Mesenchymal stem cell (in vitro differentiated cells and primary cell): Measurements from ENCODE around the gene AFDN.

ENCODE experiments used
- DNase-seq: peaks from one replicate; pipeline ENCODE4 v3.0.0-alpha.2; 2013
- H2AFZ ChIP-seq: one replicate; pipeline ENCODE4 v1.6.1; 2013; ENCODE audit warnings: low read depth, mild to moderate bottlenecking, control low read depth, inconsistent platforms, low read length, moderate library complexity
- H2AK5ac ChIP-seq: 2 replicates; pipeline ENCODE4 v1.6.1; 2013; ENCODE audit warnings: low read length, moderate library complexity, mild to moderate bottlenecking, inconsistent platforms; ENCODE audit not compliant: severe bottlenecking
- H2BK120ac ChIP-seq: one replicate; pipeline ENCODE4 v1.6.1; 2013; ENCODE audit warnings: low read depth, mild to moderate bottlenecking, inconsistent platforms, low read length, moderate library complexity
- H2BK12ac ChIP-seq, 2 experiments: one replicate each; pipeline ENCODE4 v1.6.1; 2013; ENCODE audit warnings: inconsistent platforms in 2 of 2, low read length in 2 of 2, mild to moderate bottlenecking in 2 of 2, moderate library complexity in 2 of 2, control low read depth in 1 of 2
- H2BK15ac ChIP-seq: one replicate; pipeline ENCODE4 v1.6.1; 2013; ENCODE audit warnings: mild to moderate bottlenecking, low read depth, inconsistent platforms; ENCODE audit not compliant: poor library complexity, severe bottlenecking
- H2BK5ac ChIP-seq: 2 replicates; pipeline ENCODE4 v1.6.1; 2013; ENCODE audit warnings: low read depth, mild to moderate bottlenecking, low read length, control low read depth, inconsistent platforms; ENCODE audit not compliant: poor library complexity, severe bottlenecking
- H3K14ac ChIP-seq, 2 experiments: one replicate each; pipeline ENCODE4 v1.6.1; 2013; ENCODE audit warnings: inconsistent platforms in 2 of 2, low read length in 2 of 2, control low read depth in 1 of 2, mild to moderate bottlenecking in 1 of 2, moderate library complexity in 1 of 2
- H3K18ac ChIP-seq, 2 experiments: one replicate each; pipeline ENCODE4 v1.6.1; 2013; ENCODE audit warnings: inconsistent platforms in 2 of 2, low read length in 2 of 2, control low read depth in 1 of 2, low read depth in 1 of 2, mild to moderate bottlenecking in 1 of 2
- H3K23ac ChIP-seq, 2 experiments: one replicate each; pipeline ENCODE4 v1.6.1; 2013; ENCODE audit warnings: inconsistent platforms in 2 of 2, low read length in 2 of 2, mild to moderate bottlenecking in 2 of 2, moderate library complexity in 2 of 2, control low read depth in 1 of 2
- H3K27ac ChIP-seq: 2 replicates; pipeline ENCODE4 v1.5.1; 2013; ENCODE audit warnings: mild to moderate bottlenecking, moderate library complexity, low read length, control low read depth, inconsistent platforms; ENCODE audit not compliant: poor library complexity, severe bottlenecking
- H3K27me3 ChIP-seq, 2 experiments: 2 replicates each; pipeline versions ENCODE4 v1.6.1 to v1.7.0; 2013; ENCODE audit warnings: low read length in 2 of 2, mild to moderate bottlenecking in 2 of 2, moderate library complexity in 2 of 2, control low read depth in 1 of 2, inconsistent platforms in 1 of 2; ENCODE audit not compliant: control insufficient read depth in 1 of 2, insufficient read depth in 1 of 2
- H3K36me3 ChIP-seq, 2 experiments: 2 replicates each; pipeline versions ENCODE4 v1.6.1 to v1.7.0; 2013; ENCODE audit warnings: low read length in 2 of 2, control low read depth in 1 of 2, inconsistent platforms in 1 of 2, low read depth in 1 of 2, mild to moderate bottlenecking in 1 of 2; ENCODE audit not compliant: insufficient read depth in 2 of 2, control insufficient read depth in 1 of 2
- H3K4ac ChIP-seq, 2 experiments: one replicate each; pipeline ENCODE4 v1.6.1; 2013; ENCODE audit warnings: inconsistent platforms in 2 of 2, low read length in 2 of 2, mild to moderate bottlenecking in 2 of 2, moderate library complexity in 2 of 2, control low read depth in 1 of 2, low read depth in 1 of 2
- H3K4me1 ChIP-seq: 2 replicates; pipeline ENCODE4 v1.6.1; 2013; ENCODE audit warnings: low read depth, low read length, control low read depth; ENCODE audit not compliant: control insufficient read depth, insufficient read depth
- H3K4me2 ChIP-seq: 2 replicates; pipeline ENCODE4 v1.6.1; 2013; ENCODE audit warnings: low read length, mild to moderate bottlenecking, inconsistent platforms; ENCODE audit not compliant: poor library complexity, severe bottlenecking
- H3K4me3 ChIP-seq, 2 experiments: 2 replicates each; pipeline versions ENCODE4 v1.5.1 to v1.7.0; 2013; ENCODE audit warnings: low read length in 2 of 2, mild to moderate bottlenecking in 2 of 2, control low read depth in 1 of 2, low read depth in 1 of 2; ENCODE audit not compliant: insufficient read depth in 1 of 2
- H3K79me1 ChIP-seq: replicated peaks from 2 replicates; pipeline ENCODE4 v1.6.1; 2013; ENCODE audit warnings: mild to moderate bottlenecking, control low read depth, low read length, inconsistent platforms; ENCODE audit not compliant: poor library complexity, severe bottlenecking
- H3K9ac ChIP-seq: 2 replicates; pipeline ENCODE4 v1.7.0; 2013; ENCODE audit warnings: mild to moderate bottlenecking, low read length, moderate library complexity
- H3K9me3 ChIP-seq: 2 replicates; pipeline ENCODE4 v1.7.0; 2013; ENCODE audit warnings: mild to moderate bottlenecking, low read length; ENCODE audit not compliant: control insufficient read depth
- H4K8ac ChIP-seq: one replicate; pipeline ENCODE4 v1.6.1; 2013; ENCODE audit warnings: inconsistent platforms, mild to moderate bottlenecking, low read length, moderate library complexity
- H4K91ac ChIP-seq: one replicate; pipeline ENCODE4 v1.6.1; 2013; ENCODE audit warnings: mild to moderate bottlenecking, low read length, inconsistent platforms
- WGBS: methylation state at CpG from one replicate; pipeline ENCODE4 v1.1.7; 2013; ENCODE audit warnings: mixed read lengths; 5-methylcytosine and 5-hydroxymethylcytosine counted together

Gene AFDN

GRCh38 chr6:167984144-167984719 is 157.5 kb downstream of the AFDN start:
- H3K4me2 ChIP-seq = no peak overlapping the region
- H4K91ac ChIP-seq = no peak overlapping the region
- no peak overlapping the region for H3K4me3 ChIP-seq
- no peak overlapping the region for H2BK12ac ChIP-seq
- no peak overlapping the region for H2AFZ ChIP-seq
- H2BK120ac ChIP-seq = no peak overlapping the region
- no peak overlapping the region for H2BK5ac ChIP-seq
- no peaks in the 10 kb centered on the region for H3K27me3 ChIP-seq
- no peaks in the 10 kb centered on the region for H3K79me1 ChIP-seq
- H3K23ac ChIP-seq = no peak overlapping the region
- no peak overlapping the region for H3K9ac ChIP-seq
- H2AK5ac ChIP-seq = no peak overlapping the region
- 91% methylated on average over 11 of the region's 11 CpGs for WGBS
- no peak overlapping the region for H3K4ac ChIP-seq
- no peak overlapping the region for H2BK15ac ChIP-seq
- H4K8ac ChIP-seq = peak overlapping the region; percentile 19
- no peaks in the 10 kb centered on the region for H3K9me3 ChIP-seq
- H3K18ac ChIP-seq = no peak overlapping the region
- peaks cover 1% of the 10 kb centered on the region for H3K4me1 ChIP-seq
- H3K27ac ChIP-seq = no peak overlapping the region
- no peak overlapping the region for H3K14ac ChIP-seq
- no peak for DNase-seq
- H3K36me3 ChIP-seq = no peaks in the 10 kb centered on the region

DNA sequence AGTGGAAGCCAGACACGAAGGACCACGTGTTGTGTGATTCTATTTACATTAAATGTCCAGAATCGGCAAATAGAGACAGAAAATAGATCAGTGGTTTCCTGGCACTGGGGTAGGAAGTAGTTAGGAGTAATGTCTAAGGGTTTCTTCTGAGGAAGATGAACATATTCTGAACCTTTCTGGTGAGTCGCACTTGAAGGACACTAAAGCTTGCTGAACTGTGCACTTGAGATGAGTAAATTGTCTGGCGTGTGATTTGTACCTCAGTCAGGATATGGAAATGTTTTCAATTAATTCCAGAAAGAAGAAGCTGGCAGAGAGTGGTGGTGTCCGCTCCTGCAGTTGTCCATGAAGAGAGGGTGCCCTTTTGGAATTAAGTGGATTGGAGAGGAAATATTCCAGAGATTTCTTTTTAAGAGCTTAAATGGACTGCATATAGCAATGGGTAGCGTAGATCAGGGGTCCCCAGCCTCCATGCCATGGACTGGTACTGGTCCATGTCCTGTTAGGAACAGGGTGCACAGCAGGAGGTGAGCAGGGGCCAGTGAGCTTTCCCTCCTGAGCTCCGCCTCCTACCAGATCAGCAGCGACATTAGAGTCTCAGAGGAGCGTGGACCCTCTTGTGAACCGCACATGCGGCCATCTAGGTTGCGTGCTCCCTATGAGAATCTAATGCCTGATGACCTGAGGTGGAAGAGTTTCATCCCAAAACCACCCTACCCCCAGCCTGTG is 158.3 kb downstream of the AFDN start:
- Histone ChIP-seq H3K4me2 (no peak overlapping the region), H3K4me3 (no peak overlapping the region), H2BK15ac (peak overlapping the region; percentile 84), H3K4me1 (peaks cover 3% of the 10 kb centered on the region), H4K91ac (peak overlapping the region; percentile 36), H3K9me3 (no peaks in the 10 kb centered on the region), H2BK5ac (no peak overlapping the region), H3K4ac (no peak overlapping the region), H3K27ac (no peak overlapping the region), H2BK120ac (no peak overlapping the region), H2AFZ (no peak overlapping the region), H3K79me1 (no peaks in the 10 kb centered on the region), H3K14ac (no peak overlapping the region), H3K36me3 (no peaks in the 10 kb centered on the region), H4K8ac (no peak overlapping the region), H3K23ac (no peak overlapping the region), H3K27me3 (no peaks in the 10 kb centered on the region), H3K9ac (no peak overlapping the region), H3K18ac (no peak overlapping the region), H2AK5ac (no peak overlapping the region), H2BK12ac (no peak overlapping the region)
- DNase-seq = peak; percentile 58
- WGBS = 77% methylated on average over 8 of the region's 13 CpGs

- WGBS = 94% methylated on average over 39 of the region's 39 CpGs
These were observed 159.3 kb downstream of the AFDN start for GRCh38 chr6:167985911-167986595.

More at GRCh38 chr6:167985911-167986595, 159.3 kb downstream of the AFDN start:
- Histone ChIP-seq H2BK120ac (no peak overlapping the region), H3K4me3 (no peak overlapping the region), H2BK5ac (no peak overlapping the region), H3K4me1 (peaks cover 2% of the 10 kb centered on the region), H2AFZ (no peak overlapping the region), H3K14ac (no peak overlapping the region), H3K23ac (no peak overlapping the region), H3K79me1 (no peaks in the 10 kb centered on the region), H2BK12ac (no peak overlapping the region), H3K4me2 (no peak overlapping the region), H3K9me3 (no peaks in the 10 kb centered on the region), H3K4ac (peak overlapping the region in 1 of 2 experiments; percentile 13), H3K36me3 (no peaks in the 10 kb centered on the region), H3K18ac (peak overlapping the region in 1 of 2 experiments; percentile 38), H2BK15ac (no peak overlapping the region), H4K91ac (no peak overlapping the region), H4K8ac (no peak overlapping the region), H3K27me3 (no peaks in the 10 kb centered on the region), H3K9ac (no peak overlapping the region), H2AK5ac (no peak overlapping the region), H3K27ac (no peak overlapping the region)
- no peak for DNase-seq
